ENCODE measurements around the gene GJC3. TPM values are rescaled to one million over a fixed set of nuclear protein-coding genes. Genes with fewer than 3 reads are reported as not detected.

The GJC3 gene
- total and polyA plus RNA-seq, 2 of the 13 experiments (the other 11 are each of a cell fraction or from before 2014, with no cell fraction given): 0.75 to 1.4 TPM

DNA sequence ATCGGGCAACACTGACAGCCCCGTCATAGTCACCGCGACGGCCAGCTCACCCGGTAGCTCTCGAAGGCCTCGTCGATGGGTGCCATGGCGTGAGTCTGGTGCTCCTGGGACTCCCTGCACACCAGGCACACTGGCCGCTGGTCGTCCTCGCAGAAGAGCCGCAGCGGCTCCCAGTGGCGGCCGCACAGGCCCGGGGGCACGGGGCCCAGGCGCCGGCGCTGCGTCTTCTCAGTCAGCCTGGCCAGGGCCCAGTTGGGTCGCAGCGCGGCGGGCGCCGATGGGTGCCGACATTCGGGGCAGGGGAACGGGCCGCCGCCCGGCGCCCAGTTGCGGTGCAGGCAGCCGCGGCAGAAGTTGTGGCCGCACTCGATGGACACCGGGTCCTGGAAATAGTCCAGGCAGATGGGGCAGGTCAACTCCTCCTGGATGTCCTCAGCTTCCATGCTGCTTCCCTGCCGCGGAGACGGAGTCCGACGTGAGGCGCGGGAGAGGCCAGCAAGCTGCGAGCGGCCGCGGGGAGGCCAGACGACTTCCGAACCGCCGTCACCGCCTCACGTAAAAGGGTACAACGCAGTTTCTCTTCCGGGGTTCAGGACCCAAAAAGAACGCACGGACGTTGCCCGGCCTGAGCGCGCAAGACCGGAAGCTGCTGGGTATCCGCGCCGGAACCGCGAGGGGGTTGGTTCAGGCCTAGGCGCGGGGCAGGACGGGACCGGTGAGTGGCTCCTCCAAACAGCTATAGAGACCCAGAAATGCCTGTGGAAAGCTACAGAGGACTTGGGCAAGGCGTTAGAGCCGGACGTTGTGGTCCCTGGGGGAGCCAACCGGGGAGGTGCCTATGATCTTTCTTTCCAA, 10.2 kb downstream of the GJC3 start, which contains the start of gene TRIM4 (continued):
- no peak for TF ChIP-seq MYNN (CRISPR knock-in tag; IDR thresholded peaks at IDR 0.05; ENCODE audit: low read depth)
- TF ChIP-seq, protein P1, sequence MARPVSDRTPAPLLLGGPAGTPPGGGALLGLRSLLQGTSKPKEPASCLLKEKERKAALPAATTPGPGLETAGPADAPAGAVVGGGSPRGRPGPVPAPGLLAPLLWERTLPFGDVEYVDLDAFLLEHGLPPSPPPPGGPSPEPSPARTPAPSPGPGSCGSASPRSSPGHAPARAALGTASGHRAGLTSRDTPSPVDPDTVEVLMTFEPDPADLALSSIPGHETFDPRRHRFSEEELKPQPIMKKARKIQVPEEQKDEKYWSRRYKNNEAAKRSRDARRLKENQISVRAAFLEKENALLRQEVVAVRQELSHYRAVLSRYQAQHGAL (CRISPR knock-in tag; IDR thresholded peaks at IDR 0.05; ENCODE audit: not compliant biosample characterization): peak; percentile 63
- peak; percentile 94; the same call in 1 of the 2 replicates for TF ChIP-seq ZNF788 (CRISPR knock-in tag; IDR thresholded peaks at IDR 0.05; ENCODE audit: borderline replicate concordance)
- TF ChIP-seq FOXA1 (IDR thresholded peaks at IDR 0.05): no peak
- no peak; the same call in 1 of the 2 replicates for TF ChIP-seq FOXA1 (CRISPR knock-in tag; IDR thresholded peaks at IDR 0.05)
- TF ChIP-seq, protein P2, sequence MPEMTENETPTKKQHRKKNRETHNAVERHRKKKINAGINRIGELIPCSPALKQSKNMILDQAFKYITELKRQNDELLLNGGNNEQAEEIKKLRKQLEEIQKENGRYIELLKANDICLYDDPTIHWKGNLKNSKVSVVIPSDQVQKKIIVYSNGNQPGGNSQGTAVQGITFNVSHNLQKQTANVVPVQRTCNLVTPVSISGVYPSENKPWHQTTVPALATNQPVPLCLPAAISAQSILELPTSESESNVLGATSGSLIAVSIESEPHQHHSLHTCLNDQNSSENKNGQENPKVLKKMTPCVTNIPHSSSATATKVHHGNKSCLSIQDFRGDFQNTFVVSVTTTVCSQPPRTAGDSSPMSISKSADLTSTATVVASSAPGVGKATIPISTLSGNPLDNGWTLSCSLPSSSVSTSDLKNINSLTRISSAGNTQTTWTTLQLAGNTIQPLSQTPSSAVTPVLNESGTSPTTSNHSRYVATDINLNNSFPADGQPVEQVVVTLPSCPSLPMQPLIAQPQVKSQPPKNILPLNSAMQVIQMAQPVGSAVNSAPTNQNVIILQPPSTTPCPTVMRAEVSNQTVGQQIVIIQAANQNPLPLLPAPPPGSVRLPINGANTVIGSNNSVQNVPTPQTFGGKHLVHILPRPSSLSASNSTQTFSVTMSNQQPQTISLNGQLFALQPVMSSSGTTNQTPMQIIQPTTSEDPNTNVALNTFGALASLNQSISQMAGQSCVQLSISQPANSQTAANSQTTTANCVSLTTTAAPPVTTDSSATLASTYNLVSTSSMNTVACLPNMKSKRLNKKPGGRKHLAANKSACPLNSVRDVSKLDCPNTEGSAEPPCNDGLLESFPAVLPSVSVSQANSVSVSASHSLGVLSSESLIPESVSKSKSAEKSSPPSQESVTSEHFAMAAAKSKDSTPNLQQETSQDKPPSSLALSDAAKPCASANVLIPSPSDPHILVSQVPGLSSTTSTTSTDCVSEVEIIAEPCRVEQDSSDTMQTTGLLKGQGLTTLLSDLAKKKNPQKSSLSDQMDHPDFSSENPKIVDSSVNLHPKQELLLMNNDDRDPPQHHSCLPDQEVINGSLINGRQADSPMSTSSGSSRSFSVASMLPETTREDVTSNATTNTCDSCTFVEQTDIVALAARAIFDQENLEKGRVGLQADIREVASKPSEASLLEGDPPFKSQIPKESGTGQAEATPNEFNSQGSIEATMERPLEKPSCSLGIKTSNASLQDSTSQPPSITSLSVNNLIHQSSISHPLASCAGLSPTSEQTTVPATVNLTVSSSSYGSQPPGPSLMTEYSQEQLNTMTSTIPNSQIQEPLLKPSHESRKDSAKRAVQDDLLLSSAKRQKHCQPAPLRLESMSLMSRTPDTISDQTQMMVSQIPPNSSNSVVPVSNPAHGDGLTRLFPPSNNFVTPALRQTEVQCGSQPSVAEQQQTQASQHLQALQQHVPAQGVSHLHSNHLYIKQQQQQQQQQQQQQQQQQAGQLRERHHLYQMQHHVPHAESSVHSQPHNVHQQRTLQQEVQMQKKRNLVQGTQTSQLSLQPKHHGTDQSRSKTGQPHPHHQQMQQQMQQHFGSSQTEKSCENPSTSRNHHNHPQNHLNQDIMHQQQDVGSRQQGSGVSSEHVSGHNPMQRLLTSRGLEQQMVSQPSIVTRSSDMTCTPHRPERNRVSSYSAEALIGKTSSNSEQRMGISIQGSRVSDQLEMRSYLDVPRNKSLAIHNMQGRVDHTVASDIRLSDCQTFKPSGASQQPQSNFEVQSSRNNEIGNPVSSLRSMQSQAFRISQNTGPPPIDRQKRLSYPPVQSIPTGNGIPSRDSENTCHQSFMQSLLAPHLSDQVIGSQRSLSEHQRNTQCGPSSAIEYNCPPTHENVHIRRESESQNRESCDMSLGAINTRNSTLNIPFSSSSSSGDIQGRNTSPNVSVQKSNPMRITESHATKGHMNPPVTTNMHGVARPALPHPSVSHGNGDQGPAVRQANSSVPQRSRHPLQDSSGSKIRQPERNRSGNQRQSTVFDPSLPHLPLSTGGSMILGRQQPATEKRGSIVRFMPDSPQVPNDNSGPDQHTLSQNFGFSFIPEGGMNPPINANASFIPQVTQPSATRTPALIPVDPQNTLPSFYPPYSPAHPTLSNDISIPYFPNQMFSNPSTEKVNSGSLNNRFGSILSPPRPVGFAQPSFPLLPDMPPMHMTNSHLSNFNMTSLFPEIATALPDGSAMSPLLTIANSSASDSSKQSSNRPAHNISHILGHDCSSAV (CRISPR knock-in tag; IDR thresholded peaks at IDR 0.05; ENCODE audit: borderline replicate concordance): no peak
- no peak; the same call in 1 of the 2 replicates for TF ChIP-seq FOXO1 (CRISPR knock-in tag; IDR thresholded peaks at IDR 0.05)
- TF ChIP-seq GABPB1 (CRISPR knock-in tag; IDR thresholded peaks at IDR 0.05): peak; percentile 98
- TF ChIP-seq ZBTB3 (CRISPR knock-in tag; IDR thresholded peaks at IDR 0.05; ENCODE audit: borderline replicate concordance, low read depth): 0 out of 2 replicates have a peak, but pooled peaks have one; percentile 17
- 0 out of 2 replicates have a peak, but pooled peaks have one; percentile 55 for TF ChIP-seq ZNF558 (CRISPR knock-in tag; IDR thresholded peaks at IDR 0.05; ENCODE audit: borderline replicate concordance)
- no peak for TF ChIP-seq ZFP90 (CRISPR knock-in tag; IDR thresholded peaks at IDR 0.05; ENCODE audit: borderline replicate concordance)
- no peak for TF ChIP-seq MEIS2 (CRISPR knock-in tag; IDR thresholded peaks at IDR 0.05)
- peak; percentile 73; the same call in 1 of the 2 replicates for TF ChIP-seq SNAI1 (CRISPR knock-in tag; IDR thresholded peaks at IDR 0.05; ENCODE audit: borderline replicate concordance)
- 0 out of 2 replicates have a peak, but pooled peaks have one; percentile 33 for TF ChIP-seq NFKBIZ (CRISPR knock-in tag; IDR thresholded peaks at IDR 0.05)
- TF ChIP-seq TP53 (CRISPR knock-in tag; conservative IDR thresholded peaks at IDR 0.05): no peak
- 0 out of 2 replicates have a peak, but pooled peaks have one; percentile 6 for TF ChIP-seq ZNF136 (CRISPR knock-in tag; IDR thresholded peaks at IDR 0.05; ENCODE audit: low read depth)
- TF ChIP-seq, protein P3, sequence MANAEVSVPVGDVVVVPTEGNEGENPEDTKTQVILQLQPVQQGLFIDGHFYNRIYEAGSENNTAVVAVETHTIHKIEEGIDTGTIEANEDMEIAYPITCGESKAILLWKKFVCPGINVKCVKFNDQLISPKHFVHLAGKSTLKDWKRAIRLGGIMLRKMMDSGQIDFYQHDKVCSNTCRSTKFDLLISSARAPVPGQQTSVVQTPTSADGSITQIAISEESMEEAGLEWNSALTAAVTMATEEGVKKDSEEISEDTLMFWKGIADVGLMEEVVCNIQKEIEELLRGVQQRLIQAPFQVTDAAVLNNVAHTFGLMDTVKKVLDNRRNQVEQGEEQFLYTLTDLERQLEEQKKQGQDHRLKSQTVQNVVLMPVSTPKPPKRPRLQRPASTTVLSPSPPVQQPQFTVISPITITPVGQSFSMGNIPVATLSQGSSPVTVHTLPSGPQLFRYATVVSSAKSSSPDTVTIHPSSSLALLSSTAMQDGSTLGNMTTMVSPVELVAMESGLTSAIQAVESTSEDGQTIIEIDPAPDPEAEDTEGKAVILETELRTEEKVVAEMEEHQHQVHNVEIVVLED (CRISPR knock-in tag; IDR thresholded peaks at IDR 0.05; ENCODE audit: borderline replicate concordance): peak; percentile 96
- no peak for TF ChIP-seq NKX3-1 (CRISPR knock-in tag; IDR thresholded peaks at IDR 0.05)

All from HepG2 (cell line).